GM18502 (cell line): ENCODE measurements around the gene DPM1.

Source experiments
- ATAC-seq: cut with Tn5 transposase; IDR thresholded peaks from one replicate; pipeline ENCODE4 v1.9.1; 2021; ENCODE audit warnings: mild to moderate bottlenecking; ENCODE audit not compliant: unreplicated experiment, poor library complexity

Gene DPM1

GRCh38 chr20:50957798-50958614, at the start of gene DPM1:
Gene DPM1, minus strand, starts transcription at chr20:50958532. Its CDS starts 9 bp downstream, at chr20:50958523.
- peak; percentile 77 for ATAC-seq

GRCh38 chr20:51005214-51005613, 46.9 kb upstream of the DPM1 start:
- ATAC-seq: no peak

- ATAC-seq: no peak
Observed at GRCh38 chr20:51004781-51005180, 46.4 kb upstream of the DPM1 start.

- ATAC-seq: no peak
Observed at GRCh38 chr20:51004305-51004727, 46.0 kb upstream of the DPM1 start.

- no peak for ATAC-seq
Observed at GRCh38 chr20:51003753-51004152, 45.4 kb upstream of the DPM1 start.

- ATAC-seq: no peak
Observed at GRCh38 chr20:51002633-51003032, 44.3 kb upstream of the DPM1 start.

GRCh38 chr20:51001430-51002265, 43.3 kb upstream of the DPM1 start:
- no peak for ATAC-seq

- ATAC-seq: no peak
Observed at GRCh38 chr20:50999355-50999754, 41.0 kb upstream of the DPM1 start.

GRCh38 chr20:50996901-50997865, 38.9 kb upstream of the DPM1 start:
- no peak for ATAC-seq

GRCh38 chr20:50995506-50995905, 37.2 kb upstream of the DPM1 start:
- no peak for ATAC-seq

- ATAC-seq: no peak
Observed at GRCh38 chr20:50993876-50994275, 35.5 kb upstream of the DPM1 start.

GRCh38 chr20:50992733-50993457, 34.6 kb upstream of the DPM1 start:
- ATAC-seq: no peak

GRCh38 chr20:50992336-50992732, 34.0 kb upstream of the DPM1 start:
- ATAC-seq: no peak

GRCh38 chr20:50991076-50991475, 32.7 kb upstream of the DPM1 start:
- no peak for ATAC-seq

- no peak for ATAC-seq
Observed at GRCh38 chr20:50987493-50988210, 29.3 kb upstream of the DPM1 start.

GRCh38 chr20:50983321-50983720, 25.0 kb upstream of the DPM1 start:
- no peak for ATAC-seq

- no peak for ATAC-seq
Observed at GRCh38 chr20:50982363-50982762, 24.0 kb upstream of the DPM1 start.

GRCh38 chr20:50981714-50982048, 23.3 kb upstream of the DPM1 start:
- ATAC-seq: no peak
